Effector CD4-positive, alpha-beta T cell (primary cell): ENCODE measurements around the gene CUL4A.

Source experiments
- DNase-seq: peaks from one replicate; pipeline ENCODE4 v3.0.0-alpha.2; 2020

The CUL4A gene

DNA sequence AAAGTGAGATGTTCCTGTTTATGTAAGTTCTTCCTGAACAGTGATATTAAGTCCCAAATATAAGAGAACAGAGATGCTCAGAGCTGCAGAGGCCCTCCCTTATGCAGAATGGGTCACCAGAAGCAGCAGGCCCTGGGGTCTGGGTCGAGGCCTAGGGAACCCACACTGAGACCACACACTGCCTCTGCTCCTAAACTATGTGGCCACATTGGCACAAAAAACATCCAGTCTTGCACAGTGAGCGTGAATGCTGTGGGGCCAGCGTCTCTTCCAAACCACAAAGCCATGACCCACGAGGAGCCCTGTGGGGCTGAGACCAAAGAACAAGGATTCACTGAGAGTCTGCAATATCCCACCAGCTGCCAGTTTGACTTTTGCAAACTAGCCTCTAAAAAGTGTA lies 27.4 kb upstream of the CUL4A start:
- DNase-seq = no peak

DNA sequence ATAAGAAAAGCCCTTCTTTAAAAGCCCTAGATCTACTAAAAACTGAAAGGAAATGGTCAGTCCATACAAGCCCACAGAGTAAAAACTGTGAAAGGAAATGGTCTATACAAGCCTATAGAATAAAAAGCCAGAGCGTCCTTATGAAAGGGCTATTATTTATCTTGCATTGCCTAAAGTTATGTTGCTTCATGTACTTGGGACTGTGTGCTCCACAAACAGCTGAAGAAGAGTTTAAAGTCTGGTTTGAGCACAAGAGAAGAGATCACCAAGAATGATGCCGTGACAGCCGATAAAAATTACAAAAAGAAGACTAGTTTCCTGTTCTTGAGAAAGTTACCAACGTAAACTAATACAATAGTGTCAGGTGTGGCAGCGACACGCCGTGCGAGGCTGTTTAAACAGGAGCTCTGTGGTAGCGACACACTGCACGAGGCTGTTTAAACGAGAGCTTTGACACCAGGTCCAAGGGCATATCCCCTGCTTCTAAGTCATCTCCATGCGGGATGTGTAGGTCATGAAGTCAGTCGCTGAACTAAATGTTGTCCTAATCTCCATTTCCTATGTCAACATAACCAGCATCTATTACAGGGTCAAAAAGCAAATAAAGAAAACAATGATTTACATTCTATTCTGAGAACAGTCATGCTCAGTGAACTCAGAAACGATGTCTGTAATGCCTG lies 25.8 kb upstream of the CUL4A start:
- no peak for DNase-seq

DNA sequence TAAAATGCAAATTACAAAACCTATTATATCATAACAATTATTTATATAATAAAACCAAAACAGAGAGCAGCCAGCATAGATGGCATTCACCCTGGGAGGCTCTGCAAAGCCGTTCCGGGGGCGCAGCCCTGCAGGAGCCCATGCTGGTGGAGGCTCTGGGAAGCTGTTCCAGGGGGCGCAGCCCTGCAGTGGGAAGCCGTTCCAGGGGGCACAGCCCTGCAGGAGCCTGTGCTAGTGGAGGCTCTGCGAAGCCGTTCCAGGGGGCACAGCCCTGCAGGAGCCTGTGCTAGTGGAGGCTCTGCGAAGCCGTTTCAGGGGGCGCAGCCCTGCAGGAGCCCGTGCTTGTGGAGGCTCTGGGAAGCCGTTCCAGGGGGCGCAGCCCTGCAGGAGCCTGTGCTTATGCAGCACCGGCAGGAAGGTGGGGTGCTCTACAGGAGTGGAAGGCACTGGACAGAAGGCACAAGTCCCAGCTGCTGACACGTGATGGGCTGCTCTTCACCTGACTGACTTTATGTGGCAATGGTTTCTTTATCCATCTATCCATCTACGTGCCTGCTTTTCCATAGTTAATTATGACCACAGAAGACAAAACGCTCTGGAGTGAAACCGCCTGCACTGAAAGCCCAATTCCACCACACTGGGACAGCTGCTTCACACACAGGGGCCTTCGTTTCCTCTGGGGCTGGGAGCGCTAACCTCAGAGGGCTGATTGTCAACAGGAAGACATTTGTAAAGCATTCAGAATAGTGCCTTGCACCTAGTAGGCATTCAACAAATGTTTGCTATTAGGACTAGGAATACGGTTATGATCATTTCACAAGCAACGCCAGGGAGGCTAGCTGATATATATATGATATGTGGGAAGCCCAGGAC lies 24.6 kb upstream of the CUL4A start:
- no peak for DNase-seq

DNA sequence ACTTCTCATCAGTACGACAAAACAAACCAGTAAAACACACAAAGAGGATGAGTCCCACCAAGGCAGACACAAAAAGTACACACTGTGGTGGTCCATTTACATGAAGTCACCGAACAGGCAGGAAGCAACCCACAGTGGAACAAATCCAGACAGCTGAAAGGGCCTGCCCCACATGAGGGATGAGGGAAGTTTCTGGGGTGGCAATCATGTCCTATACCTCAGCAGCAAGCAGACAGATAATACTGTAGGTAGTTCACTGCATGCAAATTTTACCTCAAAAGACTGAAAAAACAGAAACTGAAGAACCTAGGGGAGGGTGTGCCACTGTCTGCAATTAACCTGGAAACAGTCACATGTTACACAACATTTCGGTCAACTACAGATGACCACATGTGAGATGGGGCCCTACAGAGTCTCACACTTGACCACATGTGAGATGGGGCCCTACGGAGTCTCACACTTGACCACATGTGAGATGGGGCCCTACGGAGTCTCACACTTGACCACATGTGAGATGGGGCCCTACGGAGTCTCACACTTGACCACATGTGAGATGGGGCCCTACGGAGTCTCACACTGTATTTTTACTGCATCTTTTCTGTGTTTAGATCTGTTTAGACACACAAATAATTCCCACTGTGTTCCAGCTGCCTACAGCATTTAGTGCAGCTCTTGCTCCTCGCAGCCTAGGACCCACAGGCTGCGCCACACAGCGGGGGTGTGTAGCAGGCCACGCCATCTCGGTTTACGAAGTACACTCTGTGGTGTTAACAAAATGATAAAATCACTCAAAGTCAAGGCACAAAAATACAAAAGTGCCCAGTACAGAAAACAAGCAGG lies 23.1 kb upstream of the CUL4A start:
- DNase-seq = no peak

DNA sequence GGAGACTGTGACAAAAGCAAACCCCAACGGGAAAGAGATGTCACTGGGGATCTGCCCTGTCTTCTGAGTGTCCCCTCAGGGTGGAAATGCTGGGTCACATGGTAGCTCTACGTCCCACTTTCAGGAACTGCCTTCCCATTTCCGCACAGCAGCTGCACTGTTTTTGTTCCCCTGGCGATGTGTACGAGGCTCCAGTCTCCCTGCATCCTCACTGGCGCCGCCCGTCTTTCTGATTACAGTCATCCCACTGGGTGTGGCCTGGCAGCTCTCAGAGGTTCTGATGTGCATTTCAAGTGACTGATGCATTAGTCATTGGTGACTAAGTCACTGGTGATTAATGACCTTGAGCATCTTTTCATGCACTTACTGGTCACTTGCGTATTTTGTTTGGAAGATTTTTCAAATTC lies 22.1 kb upstream of the CUL4A start:
- DNase-seq = peak; percentile 26

DNA sequence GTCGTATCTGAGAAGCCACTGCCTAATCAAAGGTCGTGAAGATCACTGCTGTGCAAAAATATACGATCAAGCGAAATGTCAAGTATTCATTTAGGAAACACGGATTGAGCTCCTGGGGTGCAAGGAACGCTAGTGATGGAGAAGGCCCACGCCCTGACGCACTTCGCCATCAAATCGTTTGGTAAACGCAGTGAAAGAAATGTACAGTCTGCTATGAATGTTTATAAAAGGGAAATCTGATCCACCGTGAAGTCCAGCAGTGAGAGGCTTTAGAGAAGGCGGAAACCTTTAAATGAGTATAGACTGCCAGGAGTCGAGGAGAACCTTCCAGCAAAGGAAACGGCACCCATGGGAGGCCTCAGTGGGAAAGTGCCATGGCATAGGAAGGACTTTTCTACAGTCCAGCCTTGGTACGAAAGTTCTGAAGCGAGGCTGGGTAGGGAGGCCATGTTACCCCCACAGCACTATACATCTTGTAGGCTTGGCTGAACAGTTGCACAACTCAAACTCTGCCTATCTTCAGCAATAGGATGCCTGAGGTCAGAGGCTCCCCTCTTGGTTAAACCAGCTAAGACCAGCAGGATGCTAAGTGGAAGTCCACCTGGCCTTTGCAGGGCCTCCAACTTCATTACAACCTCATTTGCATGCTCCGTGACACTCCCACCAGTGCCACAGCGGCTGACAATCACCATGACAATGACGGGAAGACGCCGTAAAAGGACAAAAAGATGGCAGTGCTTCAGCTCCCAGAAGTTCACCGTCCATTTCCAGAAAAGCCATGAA lies 21.3 kb upstream of the CUL4A start:
- DNase-seq = no peak

DNA sequence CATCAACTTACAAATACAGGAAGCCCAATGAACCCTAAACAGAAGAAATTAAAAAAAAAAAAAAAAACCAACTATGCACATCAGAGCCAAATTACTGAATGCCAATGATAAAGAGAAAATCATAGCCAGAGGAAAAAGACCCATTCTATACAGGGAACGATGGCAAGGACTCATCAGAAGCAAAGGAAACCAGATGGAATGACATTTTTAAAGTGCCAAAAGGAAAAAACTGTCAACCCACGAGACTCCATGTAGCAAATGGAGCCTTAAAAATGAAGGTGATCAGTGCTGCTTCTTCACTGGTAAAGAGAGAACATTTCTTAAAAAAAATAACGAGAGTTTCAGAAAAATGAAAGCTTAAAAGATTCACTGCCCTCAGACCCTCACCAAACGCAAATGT lies 19.2 kb upstream of the CUL4A start:
- DNase-seq = no peak

DNA sequence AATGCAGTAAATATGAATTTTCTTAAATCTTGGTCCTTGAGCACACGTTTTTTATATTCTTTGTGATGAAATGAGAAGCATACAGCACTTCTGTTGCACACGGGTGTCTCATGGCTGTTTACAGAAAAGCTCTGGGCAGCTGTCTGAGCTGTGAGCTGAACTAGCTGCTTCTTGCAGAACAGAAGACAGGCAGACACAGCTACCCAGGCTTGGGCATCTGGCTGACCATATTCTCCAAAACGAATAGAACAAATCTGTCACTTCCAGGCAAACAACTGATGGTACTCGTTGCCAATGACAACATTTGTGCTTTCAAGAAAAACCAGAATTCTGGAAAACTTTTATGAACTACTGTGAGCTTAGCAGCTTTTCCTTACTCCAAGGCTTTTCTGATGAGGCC lies 17.1 kb upstream of the CUL4A start:
- no peak for DNase-seq

DNA sequence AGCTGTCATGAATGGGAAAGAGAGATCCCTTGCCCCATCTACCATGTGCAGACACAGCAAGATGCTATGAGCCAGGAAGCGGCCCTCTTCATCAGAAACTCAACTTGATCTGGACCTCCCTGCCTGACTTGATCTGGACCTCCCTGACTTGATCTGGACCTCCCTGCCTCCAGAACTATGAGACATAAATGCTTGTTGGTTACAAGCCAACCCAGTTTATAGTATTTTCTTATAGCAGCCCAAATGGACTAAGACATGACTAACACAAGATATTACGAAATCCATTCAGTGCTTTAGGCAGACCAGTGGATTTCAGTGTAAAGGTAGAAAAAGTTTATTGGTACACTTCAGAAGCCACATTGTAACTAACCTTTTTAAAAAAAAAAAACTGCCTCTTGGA lies 16.5 kb upstream of the CUL4A start:
- DNase-seq = no peak

DNA sequence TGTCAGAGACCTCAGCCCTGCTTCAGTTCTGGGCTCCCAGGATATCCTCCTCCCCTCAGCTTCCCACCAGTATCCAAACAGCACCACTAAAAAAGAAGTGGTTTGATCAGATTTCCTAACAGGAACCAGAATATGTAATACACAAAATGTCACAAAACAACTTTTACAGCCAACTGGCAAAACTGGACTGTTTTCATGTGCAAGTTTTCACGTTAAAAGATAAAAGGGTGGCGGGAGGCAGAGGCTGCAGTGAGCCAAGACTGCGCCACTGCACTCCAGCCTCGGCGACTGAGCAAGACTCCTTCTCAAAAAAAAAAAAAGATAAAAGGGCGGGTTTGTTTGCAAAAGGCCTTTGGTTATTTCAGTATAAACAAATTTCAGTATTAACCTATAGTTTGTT lies 14.1 kb upstream of the CUL4A start:
- no peak for DNase-seq

DNA sequence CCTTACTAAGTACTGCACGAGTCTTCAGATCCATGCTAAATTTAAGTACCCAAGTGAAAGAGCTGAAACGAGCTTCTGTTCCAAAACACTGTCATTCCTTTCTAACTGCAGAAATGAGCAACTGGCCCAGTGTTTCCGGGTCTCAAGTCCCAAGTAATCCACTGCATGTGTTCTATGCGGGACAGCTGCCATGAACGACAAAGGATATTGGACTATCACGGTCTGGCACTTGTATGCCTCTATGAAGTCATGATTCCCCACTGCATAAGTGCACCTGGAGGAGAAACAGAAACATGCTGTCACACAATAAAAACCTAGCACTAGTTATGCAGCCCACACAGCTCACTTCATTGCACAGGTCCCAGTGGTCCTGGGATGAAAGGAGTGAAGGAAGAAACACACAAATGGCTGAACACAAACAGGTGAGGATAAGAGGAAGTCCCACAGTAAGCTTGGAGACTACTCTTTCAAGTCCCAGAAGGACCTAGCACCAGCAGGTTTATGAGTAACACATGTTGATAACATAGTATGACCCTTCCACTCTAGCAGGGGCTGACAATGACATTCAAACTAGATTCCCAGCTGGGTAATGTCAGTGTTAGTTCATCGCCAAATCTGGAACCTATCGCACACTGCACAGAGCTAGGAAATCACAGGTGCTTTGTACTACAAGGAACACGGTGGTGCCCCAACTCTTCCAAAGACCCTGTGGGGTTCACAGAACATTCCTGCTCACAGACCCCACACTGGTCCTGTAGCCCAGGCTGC lies 12.3 kb upstream of the CUL4A start:
- DNase-seq = no peak

DNA sequence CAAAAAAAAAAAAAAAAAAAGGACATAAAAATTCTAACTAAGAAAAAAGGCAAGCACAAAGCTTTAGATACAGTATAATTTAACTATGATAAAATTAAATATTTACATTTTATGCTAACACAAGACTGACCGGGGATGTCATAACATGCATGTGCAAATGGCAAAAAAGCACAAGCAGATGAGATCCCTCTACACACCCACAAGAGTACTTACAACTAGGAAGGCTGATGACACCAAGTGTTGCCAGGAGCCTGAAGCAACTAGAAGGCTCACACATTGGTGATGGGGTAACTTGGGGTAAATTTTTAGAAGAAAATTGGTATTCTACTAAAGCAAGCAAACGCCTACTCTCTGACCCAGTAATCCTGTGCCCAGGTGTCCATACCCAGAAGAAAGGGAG lies 7.6 kb upstream of the CUL4A start:
- DNase-seq = no peak

DNA sequence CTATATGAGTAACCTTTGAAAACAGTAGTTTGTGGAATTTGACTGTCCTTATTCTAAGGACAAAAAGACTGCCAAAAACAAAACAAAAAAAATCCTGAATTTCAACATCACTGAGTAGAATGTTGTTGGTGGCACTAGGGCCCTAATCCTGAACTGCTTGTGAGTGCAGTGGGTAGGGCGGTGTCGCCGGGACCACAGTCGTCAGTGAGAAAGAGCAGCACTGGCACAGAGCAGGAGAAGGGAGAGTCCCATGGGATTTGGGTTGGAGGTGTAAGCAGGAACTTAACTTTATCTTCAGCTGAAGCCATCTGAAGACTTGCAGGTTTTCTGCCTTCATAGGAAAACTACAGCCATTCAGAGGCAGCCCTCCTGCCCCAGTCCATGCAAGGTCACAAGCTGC lies 6.5 kb upstream of the CUL4A start:
- no peak for DNase-seq

DNA sequence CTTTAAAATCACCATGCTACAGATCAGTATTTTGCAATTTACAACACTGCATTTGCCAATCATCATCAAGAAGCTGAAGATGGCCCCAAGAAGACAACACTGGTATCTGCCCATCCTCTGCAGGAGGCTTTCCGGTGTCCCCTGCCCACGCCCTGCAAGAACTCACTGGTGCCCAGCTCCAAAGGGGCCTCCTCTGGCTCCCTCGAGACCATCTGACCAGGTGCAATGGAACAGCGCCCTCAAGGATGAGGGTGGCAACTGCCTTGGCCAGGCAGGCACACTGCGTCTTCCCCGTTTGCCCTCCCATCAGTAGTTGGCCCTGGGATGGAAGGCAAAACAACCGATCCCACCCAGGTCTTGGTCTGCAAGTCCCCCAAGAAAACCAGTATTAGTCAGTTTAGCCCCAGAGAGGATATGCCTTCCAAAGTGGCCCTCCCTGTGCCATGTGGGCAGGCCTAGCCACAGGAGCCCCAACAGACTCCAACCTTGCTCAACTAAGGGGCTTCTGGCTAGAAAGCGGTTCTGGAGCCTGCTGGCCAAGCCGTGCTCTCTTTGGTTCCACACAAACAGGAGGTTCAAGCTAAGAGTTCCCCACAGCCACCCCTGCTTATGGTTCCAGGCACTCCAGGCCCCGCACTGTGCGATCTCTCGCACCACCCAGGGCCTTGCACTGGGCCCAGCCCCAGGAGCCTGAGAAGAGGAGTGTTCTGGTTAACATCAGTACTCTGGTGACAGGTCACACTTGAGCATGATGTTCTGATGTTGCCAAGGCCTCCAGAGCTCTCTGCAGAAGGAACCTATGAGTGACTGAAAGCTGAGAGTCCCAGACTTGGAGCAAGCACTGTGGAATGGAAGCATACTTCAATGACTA lies 5.7 kb upstream of the CUL4A start:
- no peak for DNase-seq

DNA sequence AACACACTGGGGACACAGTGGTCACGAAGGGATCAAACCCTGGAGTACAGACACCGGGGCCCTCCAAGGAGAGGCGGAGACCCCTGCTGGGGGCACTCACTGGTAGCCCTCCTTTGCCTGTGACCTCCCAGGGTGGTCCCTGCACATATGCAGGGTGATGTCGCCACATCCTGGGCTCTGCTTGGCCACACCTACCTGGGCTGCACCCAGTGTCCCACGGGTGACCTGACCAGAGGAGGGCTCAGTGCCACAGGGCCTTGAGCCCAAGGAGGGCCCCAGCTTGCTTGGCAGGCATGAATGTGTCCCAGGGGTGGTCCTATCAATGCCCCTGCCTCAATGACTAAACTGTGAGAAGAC lies 5.1 kb upstream of the CUL4A start:
- DNase-seq = no peak

DNA sequence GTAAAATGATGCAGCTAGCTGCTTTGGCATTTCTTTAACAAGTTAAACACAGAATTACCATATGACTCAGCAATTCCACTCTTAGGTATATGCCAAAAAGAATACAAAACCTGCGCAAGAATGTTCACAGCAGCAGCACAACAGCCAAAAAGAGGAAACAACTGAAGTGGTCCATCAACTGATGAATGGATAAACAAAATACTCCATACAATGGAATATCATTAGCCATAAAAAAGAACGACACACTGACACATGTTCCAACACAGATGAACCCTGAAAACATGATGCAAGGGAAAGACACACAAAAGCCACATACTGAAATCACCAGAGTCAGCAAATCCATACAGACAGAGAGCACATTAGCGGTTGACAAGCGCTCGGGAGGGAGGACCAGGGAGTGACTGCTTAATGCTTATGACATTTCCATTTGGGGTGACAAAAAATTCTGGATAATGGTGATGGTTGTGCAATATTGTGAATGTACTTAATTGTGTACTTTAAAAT lies 3.9 kb upstream of the CUL4A start:
- DNase-seq = no peak

DNA sequence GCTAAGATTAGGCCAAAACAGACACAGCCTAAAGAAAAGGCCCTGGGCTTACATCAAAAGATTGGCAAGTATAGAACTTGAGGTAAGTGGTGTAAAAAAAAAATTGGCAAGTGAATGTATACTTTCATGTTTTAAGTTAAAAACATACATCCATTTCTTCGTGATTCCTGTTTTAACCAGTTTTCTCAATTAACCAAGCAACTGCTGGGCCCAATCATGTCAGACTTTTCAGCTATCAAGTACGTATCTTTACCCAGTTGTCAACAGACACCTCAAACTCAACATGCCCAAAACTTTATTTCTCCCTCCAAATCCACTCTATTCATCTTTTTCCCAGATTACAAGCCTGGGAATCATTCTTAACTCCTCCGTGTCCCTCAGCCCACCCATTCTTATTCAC lies 2.0 kb upstream of the CUL4A start:
- no peak for DNase-seq

DNA sequence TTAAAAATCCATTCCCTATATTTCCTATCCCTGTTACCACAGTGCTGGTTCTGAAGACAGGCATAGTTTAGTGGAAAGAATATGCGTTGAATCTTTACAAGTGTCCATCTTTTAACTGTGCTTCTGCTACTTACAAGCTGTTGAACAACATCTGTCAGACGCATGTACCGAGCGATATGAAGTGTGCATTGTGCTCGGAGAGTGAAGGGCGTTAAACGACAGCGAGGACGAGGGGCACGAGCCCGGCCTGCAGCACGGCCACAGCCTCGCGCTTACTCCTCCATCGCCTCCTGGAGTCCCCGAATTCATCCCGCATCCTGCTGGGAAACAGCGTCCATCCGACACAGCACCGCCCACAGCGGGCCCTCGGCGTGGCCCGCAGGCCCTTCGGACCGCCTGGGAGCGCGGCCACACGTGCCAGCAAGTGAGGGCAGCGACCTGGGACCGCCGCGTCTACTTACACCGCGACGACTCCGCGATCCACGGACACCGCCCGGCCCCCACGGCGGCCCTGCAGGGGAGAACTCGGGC lies 1.5 kb upstream of the CUL4A start:
- DNase-seq = no peak

DNA sequence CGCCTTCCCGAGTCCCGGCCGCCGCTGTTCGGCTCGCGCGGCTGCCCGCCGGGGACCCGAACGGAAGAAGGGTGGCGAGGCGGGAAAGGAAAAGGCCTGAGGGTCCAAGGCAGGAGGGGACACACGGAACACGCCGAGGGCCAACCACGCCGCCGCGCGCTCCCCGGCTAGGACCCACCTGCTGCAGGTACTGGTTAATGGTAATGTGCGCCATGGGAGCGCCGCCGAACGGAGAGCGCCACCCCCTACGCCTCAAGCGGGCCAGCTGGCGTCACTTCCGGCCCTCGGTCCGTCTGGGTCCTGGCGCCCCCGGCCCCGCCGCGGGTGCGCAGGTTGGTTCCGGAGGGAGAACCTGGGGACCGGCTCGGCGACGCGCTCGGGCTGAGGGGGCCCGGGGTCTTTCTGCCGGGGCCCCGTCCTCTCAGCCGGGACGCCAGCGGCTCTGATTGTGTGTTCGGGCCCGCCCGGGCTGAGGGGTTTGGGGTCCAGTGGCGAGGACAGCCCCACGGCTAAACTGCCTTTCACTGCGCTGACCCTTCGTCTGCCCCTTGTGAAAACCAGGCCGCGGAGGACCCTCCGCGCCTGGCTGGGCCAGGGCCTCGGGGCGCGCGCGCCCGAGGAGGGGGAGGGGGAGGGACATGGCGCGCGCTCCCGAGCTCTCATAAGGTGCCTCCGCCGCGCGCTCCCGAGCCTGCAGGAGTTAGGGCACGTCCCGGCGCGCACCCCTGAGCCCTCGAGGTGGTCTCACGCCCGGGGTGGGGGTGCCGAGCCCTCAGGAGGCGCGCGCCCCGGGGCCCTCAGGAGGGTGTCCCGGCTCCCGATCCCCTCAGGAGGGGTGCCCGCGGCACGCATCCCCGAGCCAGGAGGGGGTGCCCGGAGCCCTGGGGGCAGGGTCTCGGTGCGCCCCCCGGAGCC lies 735 bp upstream of the CUL4A start, which contains the start of gene PCID2:
PCID2 (minus strand) TSS at position 249 of the 915 bp plus-strand sequence; CDS start at position 214, 35 bp downstream.
- DNase-seq = peak; percentile 85
